Uterus (tissue), 2 donors: Measurements from ENCODE around the gene SELENOO.

Experiments used
- CTCF ChIP-seq, 4 experiments: fragments of 200-600 bp in 2 of 4; fragments of 450-650 bp in 2 of 4; sonication (generic) in 2 of 4; IDR thresholded peaks; one replicate each; pipeline ENCODE4 v1.5.1; 2016 to 2019; ENCODE audit warnings: antibody characterized with exemption in 4 of 4, mild to moderate bottlenecking in 2 of 4, moderate library complexity in 1 of 4
- POLR2A ChIP-seq, 2 donors: fragments of 450-650 bp; IDR thresholded peaks; one replicate each; pipeline ENCODE4 v1.6.1; 2016; ENCODE audit warnings: antibody characterized with exemption in 2 of 2, mild to moderate bottlenecking in 1 of 2, moderate library complexity in 1 of 2

DNA sequence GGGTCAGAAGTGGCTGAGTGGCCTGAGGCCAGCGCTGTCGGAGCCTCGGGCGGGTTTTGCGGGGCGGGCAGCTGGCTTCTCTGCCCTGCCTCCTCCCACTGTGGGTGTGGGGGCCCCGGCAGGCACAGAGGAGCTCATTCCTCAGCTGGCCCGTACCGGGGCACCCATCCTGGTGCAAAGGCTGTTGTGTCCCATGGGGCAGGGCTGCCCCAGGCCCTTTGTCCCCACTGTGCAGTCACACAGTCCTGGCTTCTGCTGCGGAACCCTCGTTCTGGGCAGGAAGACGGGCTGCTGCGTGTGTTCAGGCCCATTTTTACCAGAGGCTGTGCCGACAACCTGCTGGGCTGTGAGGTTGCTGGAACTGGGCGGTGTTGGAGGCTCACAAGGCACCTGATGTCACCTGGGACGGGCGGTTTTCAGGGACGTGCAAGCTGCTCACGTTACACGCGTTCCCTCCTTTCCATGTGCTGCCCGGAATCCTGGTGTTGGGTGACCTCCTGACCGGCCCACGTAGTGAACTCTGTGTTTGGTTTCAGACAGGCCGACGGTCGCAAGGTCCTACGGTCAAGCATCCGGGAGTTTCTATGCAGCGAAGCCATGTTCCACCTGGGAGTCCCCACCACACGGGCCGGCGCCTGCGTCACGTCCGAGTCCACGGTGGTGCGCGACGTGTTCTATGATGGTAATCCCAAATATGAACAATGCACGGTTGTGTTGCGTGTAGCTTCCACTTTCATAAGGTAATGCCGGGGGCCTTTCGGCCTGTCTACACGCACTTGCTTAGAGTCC is 5.2 kb downstream of the SELENOO start:
- TF ChIP-seq CTCF (IDR thresholded peaks at IDR 0.05) = no peak
- no peak for TF ChIP-seq POLR2A (IDR thresholded peaks at IDR 0.05)
